Duodenal mucosa (tissue), 2 donors: Measurements from ENCODE around the gene TP53BP2.
"Not testable (repeated sequence)": the region's sequence is repeated elsewhere in the genome, so short reads cannot be mapped to it uniquely, and the experiment has no call there.

Experiments used
- H3K27ac ChIP-seq: one replicate; pipeline ENCODE4 v1.7.0; 2013; ENCODE audit warnings: low read depth, low read length
- H3K27me3 ChIP-seq, 2 donors: one replicate each; pipeline ENCODE4 v1.7.0; 2013; ENCODE audit warnings: low read length in 2 of 2, control low read depth in 1 of 2; ENCODE audit not compliant: insufficient read depth in 2 of 2, control insufficient read depth in 1 of 2
- H3K36me3 ChIP-seq, 2 donors: one replicate each; pipeline ENCODE4 v1.7.0; 2013; ENCODE audit warnings: low read length in 2 of 2, control low read depth in 1 of 2; ENCODE audit not compliant: insufficient read depth in 2 of 2, control insufficient read depth in 1 of 2
- H3K4me1 ChIP-seq, 2 donors: one replicate each; pipeline ENCODE4 v1.7.0; 2013; ENCODE audit warnings: low read length in 2 of 2, control low read depth in 1 of 2; ENCODE audit not compliant: insufficient read depth in 2 of 2, control insufficient read depth in 1 of 2
- H3K4me3 ChIP-seq, 2 donors: one replicate each; pipeline ENCODE4 v1.7.0; 2013; ENCODE audit warnings: low read length in 2 of 2, low read depth in 1 of 2
- H3K9ac ChIP-seq, 2 donors: one replicate each; pipeline ENCODE4 v1.7.0; 2013; ENCODE audit warnings: low read length in 2 of 2, low read depth in 1 of 2
- H3K9me3 ChIP-seq, 2 donors: one replicate each; pipeline ENCODE4 v1.7.0; 2013; ENCODE audit warnings: low read length in 2 of 2, control low read depth in 1 of 2; ENCODE audit not compliant: control insufficient read depth in 1 of 2

TP53BP2 gene

DNA sequence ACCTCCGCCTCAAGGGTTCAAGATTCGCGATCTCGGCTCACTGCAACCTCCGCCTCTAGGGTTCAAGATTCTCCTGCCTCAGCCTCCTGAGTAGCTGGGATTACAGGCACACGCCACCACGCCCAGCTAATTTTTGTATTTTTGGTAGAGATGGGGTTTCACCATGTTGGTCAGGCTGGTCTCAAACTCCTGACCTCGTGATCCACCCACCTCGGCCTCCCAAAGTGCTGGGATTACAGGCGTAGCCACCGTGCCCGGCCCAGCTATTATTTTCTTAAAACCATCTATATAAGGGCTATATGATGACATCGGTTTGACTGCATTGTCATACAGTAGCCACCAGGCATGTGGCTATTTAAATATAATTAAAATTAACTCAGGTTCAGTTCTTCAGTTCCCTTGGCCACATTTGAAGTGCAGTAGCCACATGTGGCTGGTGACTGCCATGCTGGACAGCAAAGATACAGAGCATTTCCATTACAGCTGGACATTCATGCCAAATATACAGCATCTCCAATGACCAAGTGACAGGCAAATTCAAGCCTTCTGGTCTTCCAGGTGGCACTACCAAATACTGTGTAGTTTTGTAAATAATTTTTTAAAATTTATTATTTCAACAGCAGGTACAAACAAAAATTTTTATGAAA, 3.6 kb downstream of the TP53BP2 start:
- not testable (repeated sequence) for H3K27ac ChIP-seq, H3K27me3 ChIP-seq, H3K9me3 ChIP-seq, H3K36me3 ChIP-seq, H3K4me3 ChIP-seq, H3K9ac ChIP-seq
- H3K4me1 ChIP-seq = peaks cover 22 to 32% of the 10 kb centered on the region in 2 donors

GRCh38 chr1:223840254-223840653, 5.5 kb downstream of the TP53BP2 start:
- H3K27ac ChIP-seq = no peak overlapping the region
- H3K27me3 ChIP-seq = no peaks in the 10 kb centered on the region
- H3K9me3 ChIP-seq = no peaks in the 10 kb centered on the region
- H3K9ac ChIP-seq = no peak overlapping the region
- H3K4me3 ChIP-seq = no peak overlapping the region
- peaks cover 29 to 43% of the 10 kb centered on the region in 2 donors for H3K4me1 ChIP-seq
- no peaks in the 10 kb centered on the region for H3K36me3 ChIP-seq

- Histone ChIP-seq H3K4me1 (peaks cover 25 to 43% of the 10 kb centered on the region in 2 donors), H3K9me3 (no peaks in the 10 kb centered on the region), H3K27ac (no peak overlapping the region), H3K36me3 (no peaks in the 10 kb centered on the region), H3K9ac (no peak overlapping the region), H3K4me3 (no peak overlapping the region), H3K27me3 (no peaks in the 10 kb centered on the region)
These were observed 7.5 kb downstream of the TP53BP2 start for GRCh38 chr1:223838125-223838854.

- H3K4me1 ChIP-seq = peaks cover 22 to 44% of the 10 kb centered on the region in 2 donors
- no peaks in the 10 kb centered on the region for H3K36me3 ChIP-seq
These were observed 8.1 kb downstream of the TP53BP2 start for GRCh38 chr1:223837687-223838086.

DNA sequence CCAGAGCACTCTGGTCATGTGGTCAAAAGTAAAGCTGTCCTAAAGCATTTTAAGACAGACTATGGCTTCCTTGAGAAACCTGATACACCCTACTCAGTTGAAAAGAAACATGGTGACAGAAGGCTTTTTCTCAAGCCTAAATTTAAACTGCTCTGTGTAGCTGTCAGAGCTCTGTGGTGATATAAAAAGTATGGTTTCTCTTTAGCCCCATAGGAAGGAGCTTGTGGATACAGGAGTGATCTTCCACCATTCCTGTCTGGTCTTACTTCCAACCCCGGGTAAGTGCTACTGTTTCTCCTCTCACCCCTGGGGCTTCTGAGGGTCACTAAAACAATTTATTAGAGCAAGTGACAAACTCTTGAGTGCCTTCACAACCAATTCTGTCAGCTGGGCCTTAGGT, 8.5 kb downstream of the TP53BP2 start:
- Histone ChIP-seq H3K27me3 (no peaks in the 10 kb centered on the region), H3K27ac (no peak overlapping the region), H3K9ac (no peak overlapping the region), H3K36me3 (no peaks in the 10 kb centered on the region), H3K4me3 (no peak overlapping the region), H3K4me1 (peaks cover 18 to 47% of the 10 kb centered on the region in 2 donors), H3K9me3 (no peaks in the 10 kb centered on the region)

More at GRCh38 chr1:223837687-223838086, 8.1 kb downstream of the TP53BP2 start:
- no peaks in the 10 kb centered on the region for H3K27me3 ChIP-seq
- no peak overlapping the region for H3K4me3 ChIP-seq
- no peak overlapping the region for H3K9ac ChIP-seq
- no peaks in the 10 kb centered on the region for H3K9me3 ChIP-seq
- H3K27ac ChIP-seq = no peak overlapping the region

- H3K27ac ChIP-seq = no peak overlapping the region
- no peaks in the 10 kb centered on the region for H3K27me3 ChIP-seq
- H3K4me1 ChIP-seq = peaks cover 17 to 53% of the 10 kb centered on the region in 2 donors
- no peaks in the 10 kb centered on the region for H3K9me3 ChIP-seq
- H3K9ac ChIP-seq = no peak overlapping the region
- H3K4me3 ChIP-seq = no peak overlapping the region
- no peaks in the 10 kb centered on the region for H3K36me3 ChIP-seq
These were observed 9.2 kb downstream of the TP53BP2 start for GRCh38 chr1:223836586-223836985.

- H3K9ac ChIP-seq = no peak overlapping the region
These were observed 10.0 kb downstream of the TP53BP2 start for GRCh38 chr1:223835754-223836153.

DNA sequence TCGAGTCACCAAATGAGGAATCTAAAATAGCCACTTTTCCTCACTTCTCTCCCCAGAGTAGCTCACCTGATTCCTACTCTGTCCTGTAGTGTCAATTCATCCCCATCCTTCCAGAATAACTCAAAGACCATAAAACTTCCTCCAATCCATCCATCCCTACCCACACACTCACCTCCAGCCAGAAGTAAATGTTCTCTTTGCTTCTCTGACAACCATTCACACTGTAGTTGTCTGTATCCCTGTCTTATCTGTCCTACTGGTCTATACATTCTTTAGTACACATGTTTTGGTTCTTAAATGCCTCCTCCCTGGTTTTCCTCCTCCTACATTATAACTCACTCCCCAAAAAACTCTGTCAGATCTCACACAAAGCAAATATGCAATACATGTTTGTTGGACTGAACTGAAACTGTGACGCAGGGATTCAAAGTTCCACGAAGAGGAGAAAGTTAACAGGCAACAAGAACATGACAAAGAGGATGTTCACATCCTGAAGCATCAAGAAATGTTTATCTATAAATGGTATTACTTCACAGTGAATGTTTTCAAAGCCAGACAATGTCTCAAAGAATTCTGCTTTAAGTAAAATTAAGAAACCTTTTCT, 11.0 kb downstream of the TP53BP2 start:
- H3K27ac ChIP-seq = no peak overlapping the region
- H3K4me3 ChIP-seq = no peak overlapping the region
- no peaks in the 10 kb centered on the region for H3K36me3 ChIP-seq
- H3K9me3 ChIP-seq = no peaks in the 10 kb centered on the region
- H3K9ac ChIP-seq = no peak overlapping the region
- H3K4me1 ChIP-seq = peaks cover 17 to 54% of the 10 kb centered on the region in 2 donors
- no peaks in the 10 kb centered on the region for H3K27me3 ChIP-seq

More at GRCh38 chr1:223835754-223836153, 10.0 kb downstream of the TP53BP2 start:
- Histone ChIP-seq H3K27ac (no peak overlapping the region), H3K4me3 (no peak overlapping the region), H3K27me3 (no peaks in the 10 kb centered on the region), H3K36me3 (no peaks in the 10 kb centered on the region), H3K9me3 (no peaks in the 10 kb centered on the region), H3K4me1 (peaks cover 17 to 54% of the 10 kb centered on the region in 2 donors)

DNA sequence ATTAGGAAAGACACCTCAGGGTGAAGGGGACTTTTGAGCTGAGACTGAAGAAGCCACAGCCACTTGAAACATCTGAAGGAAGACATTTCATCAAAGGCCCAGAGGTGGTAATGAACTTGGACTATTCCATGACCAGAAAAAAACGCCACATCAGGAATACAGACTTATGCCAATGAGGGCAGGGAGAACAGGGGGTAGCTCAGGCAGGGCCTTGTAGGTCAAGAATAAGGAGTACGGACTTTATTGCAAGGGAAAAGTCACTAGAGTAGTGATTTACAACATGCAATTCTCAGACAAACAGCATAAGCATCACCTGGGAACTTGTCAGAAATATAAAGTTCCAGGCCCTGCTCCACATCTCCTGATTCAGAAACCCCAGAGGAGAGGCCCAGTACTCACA, 11.8 kb downstream of the TP53BP2 start:
- Histone ChIP-seq H3K9ac (no peak overlapping the region), H3K36me3 (no peaks in the 10 kb centered on the region), H3K27me3 (no peaks in the 10 kb centered on the region), H3K4me3 (no peak overlapping the region), H3K9me3 (no peaks in the 10 kb centered on the region), H3K27ac (no peak overlapping the region), H3K4me1 (peaks cover 17 to 54% of the 10 kb centered on the region in 2 donors)

- H3K36me3 ChIP-seq = no peaks in the 10 kb centered on the region
- H3K27ac ChIP-seq = no peak overlapping the region
- no peak overlapping the region for H3K9ac ChIP-seq
- H3K9me3 ChIP-seq = no peaks in the 10 kb centered on the region
- H3K4me1 ChIP-seq = peaks cover 17 to 43% of the 10 kb centered on the region in 2 donors
- H3K27me3 ChIP-seq = no peaks in the 10 kb centered on the region
- H3K4me3 ChIP-seq = no peak overlapping the region
These were observed 13.2 kb downstream of the TP53BP2 start for GRCh38 chr1:223832637-223832943.
